Neural cell (in vitro differentiated cells): Measurements from ENCODE around the gene CEP170B.

Experiments
- CTCF ChIP-seq: fragments of 450-650 bp; IDR thresholded peaks from 2 replicates; pipeline ENCODE4 v1.5.1; 2014; ENCODE audit warnings: antibody characterized with exemption, mild to moderate bottlenecking, moderate library complexity; ENCODE audit not compliant: poor library complexity, severe bottlenecking
- EP300 ChIP-seq: fragments of 450-650 bp; conservative IDR thresholded peaks from 2 replicates; pipeline ENCODE4 v1.6.1; 2014; ENCODE audit warnings: antibody characterized with exemption, mild to moderate bottlenecking, moderate library complexity; ENCODE audit not compliant: poor library complexity, severe bottlenecking
- EZH2 ChIP-seq: fragments of 200-600, 300-800 bp; shearing (Covaris generic), sonication (generic); IDR thresholded peaks from 2 replicates; pipeline ENCODE4 v1.6.1; 2014; ENCODE audit warnings: antibody characterized with exemption, low read length, borderline replicate concordance, mild to moderate bottlenecking; ENCODE audit not compliant: insufficient read depth, poor library complexity, severe bottlenecking
- MXI1 ChIP-seq: fragments of 450-650 bp; conservative IDR thresholded peaks from 2 replicates; pipeline ENCODE4 v1.6.1; 2014; ENCODE audit warnings: antibody characterized with exemption, mild to moderate bottlenecking; ENCODE audit not compliant: poor library complexity, severe bottlenecking
- POLR2AphosphoS5 ChIP-seq: IDR thresholded peaks from 2 replicates; pipeline ENCODE4 v1.6.1; 2012
- SMC3 ChIP-seq: fragments of 450-650 bp; conservative IDR thresholded peaks from 2 replicates; pipeline ENCODE4 v1.6.1; 2014; ENCODE audit warnings: antibody characterized with exemption, mild to moderate bottlenecking, moderate library complexity; ENCODE audit not compliant: poor library complexity

- TF ChIP-seq CTCF (no peak), SMC3 (no peak), EP300 (no peak), POLR2AphosphoS5 (no peak), EZH2 (no peak), MXI1 (no peak)
Observed at GRCh38 chr14:104893435-104894207, 28.6 kb downstream of the CEP170B start.
